A673 (cell line): ENCODE measurements around the gene SFMBT2. TPM values are rescaled to one million over a fixed set of nuclear protein-coding genes. Genes with fewer than 3 reads are reported as not detected.

Experiments
- BruUV-seq: library from RNA; stranded (reverse); fragments of 400-500 nt; replicated peaks from 2 replicates; lab custom pipeline; 2021; lab: Mats Ljungman, UMichigan
- CTCF ChIA-PET: fragments of 300-600 bp; sonication (Branson Sonifier 250); formaldehyde crosslinking; loops from one replicate; lab custom pipeline; 2022; ENCODE audit warnings: antibody characterized with exemption; lab: Charles Lee
- POLR2A ChIA-PET: fragments of 300-600 bp; sonication (Branson Sonifier 250); formaldehyde crosslinking; loops from one replicate; lab custom pipeline; 2022; ENCODE audit warnings: antibody characterized with exemption; ENCODE audit not compliant: low non-redundant PET; lab: Charles Lee
- DNase-seq: peaks from one replicate; pipeline ENCODE4 v3.0.0-alpha.2; 2015; ENCODE audit warnings: low spot score
- H3K27ac ChIP-seq: fragments of 200-600 bp; sonication (generic); 2 replicates; pipeline ENCODE4 v1.5.1; 2016; ENCODE audit warnings: mixed run types, low read depth, mild to moderate bottlenecking, mixed read lengths, antibody characterized with exemption, low read length; ENCODE audit not compliant: poor library complexity, severe bottlenecking
- H3K27me3 ChIP-seq: fragments of 200-600 bp; sonication (generic); replicated peaks from 2 replicates; pipeline ENCODE4 v1.6.1; 2017; ENCODE audit warnings: mixed run types, low read depth, mild to moderate bottlenecking, mixed read lengths, antibody characterized with exemption, low read length; ENCODE audit not compliant: insufficient read depth, poor library complexity
- H3K36me3 ChIP-seq: fragments of 200-600 bp; sonication (generic); 2 replicates; pipeline ENCODE4 v1.6.1; 2016; ENCODE audit warnings: mixed run types, mild to moderate bottlenecking, mixed read lengths, antibody characterized with exemption, low read length; ENCODE audit not compliant: insufficient read depth, poor library complexity, severe bottlenecking
- H3K4me1 ChIP-seq: fragments of 200-600 bp; sonication (generic); 2 replicates; pipeline ENCODE4 v1.6.1; 2017; ENCODE audit warnings: mixed run types, mild to moderate bottlenecking, mixed read lengths, antibody characterized with exemption, low read length; ENCODE audit not compliant: insufficient read depth, poor library complexity, severe bottlenecking
- H3K4me3 ChIP-seq: fragments of 200-600 bp; sonication (generic); 2 replicates; pipeline ENCODE4 v1.5.1; 2016; ENCODE audit warnings: low read depth, mixed run types, mild to moderate bottlenecking, mixed read lengths, low read length; ENCODE audit not compliant: poor library complexity, severe bottlenecking
- H3K9me3 ChIP-seq: fragments of 200-600 bp; sonication (generic); 2 replicates; pipeline ENCODE4 v1.6.1; 2016; ENCODE audit warnings: mixed run types, low read depth, mild to moderate bottlenecking, mixed read lengths, antibody characterized with exemption, low read length; ENCODE audit not compliant: poor library complexity, severe bottlenecking
- CTCF ChIP-seq: fragments of 300-800, 200-600 bp; sonication (generic); conservative IDR thresholded peaks from 2 replicates; pipeline ENCODE4 v1.5.1; 2017; ENCODE audit warnings: low read depth, mild to moderate bottlenecking, antibody characterized with exemption, low read length, moderate library complexity, mixed read lengths
- EZH2 ChIP-seq: fragments of 200-600 bp; sonication (generic); IDR thresholded peaks from 2 replicates; pipeline ENCODE4 v1.6.1; 2017; ENCODE audit warnings: borderline replicate concordance, low read depth, mild to moderate bottlenecking, mixed read lengths, antibody characterized with exemption, low read length; ENCODE audit not compliant: poor library complexity, severe bottlenecking
- intact Hi-C: fragments of 100-400 bp; cut with micrococcal nuclease; formaldehyde crosslinking; loops from one replicate; pipeline ENCODE4 v1.10.0; 2022; ENCODE audit not compliant: unreplicated experiment
- total RNA-seq: library from RNA; stranded (reverse); gene quantifications from 2 replicates; pipeline ENCODE4 v1.2.3, GENCODE V29; 2021

The SFMBT2 gene
- total RNA-seq, 1 experiment from 2014 or later, result 8.2 TPM

- intact Hi-C loops, result no loop called here
- H3K9me3 ChIP-seq, result no peaks in the 10 kb centered on the region
- no peak overlapping the region for H3K4me3 ChIP-seq
- ChIA-PET POLR2A (no interaction called here), CTCF (no interaction called here)
- no peak for DNase-seq
- H3K27ac ChIP-seq, result no peak overlapping the region
- no peaks in the 10 kb centered on the region for H3K4me1 ChIP-seq
- no peak for TF ChIP-seq CTCF
- no peak for TF ChIP-seq EZH2
- no peaks in the 10 kb centered on the region for H3K36me3 ChIP-seq
- BruUV-seq, result no TSS peak
- peaks cover 41% of the 10 kb centered on the region for H3K27me3 ChIP-seq
These were observed 176.7 kb downstream of the SFMBT2 start for GRCh38 chr10:7234109-7234508.

- intact Hi-C loops, result no loop called here
- Histone ChIP-seq H3K27ac (no peak overlapping the region), H3K27me3 (peaks cover 41% of the 10 kb centered on the region), H3K4me3 (no peak overlapping the region), H3K9me3 (no peaks in the 10 kb centered on the region), H3K36me3 (no peaks in the 10 kb centered on the region), H3K4me1 (no peaks in the 10 kb centered on the region)
- POLR2A ChIA-PET, result no interaction called here
- TF ChIP-seq CTCF (no peak), EZH2 (no peak)
- BruUV-seq, result no TSS peak
- CTCF ChIA-PET, result interaction anchor here (0.5 kb wide), 1 partner anchor 586 kb away, joined by 3 read pairs; no protein-coding TSS in a partner anchor
- no peak for DNase-seq
These were observed 177.4 kb downstream of the SFMBT2 start for GRCh38 chr10:7233259-7233991.

- Histone ChIP-seq H3K4me1 (no peaks in the 10 kb centered on the region), H3K4me3 (no peak overlapping the region), H3K36me3 (no peaks in the 10 kb centered on the region), H3K27ac (no peak overlapping the region), H3K9me3 (no peaks in the 10 kb centered on the region), H3K27me3 (peaks cover 41% of the 10 kb centered on the region)
- BruUV-seq, result no TSS peak
- intact Hi-C loops, result no loop called here
- TF ChIP-seq EZH2 (no peak), CTCF (no peak)
- ChIA-PET POLR2A (no interaction called here), CTCF (no interaction called here)
- no peak for DNase-seq
These were observed 179.1 kb downstream of the SFMBT2 start for GRCh38 chr10:7231509-7232414.
